Activated naive CD4-positive, alpha-beta T cell treated with anti-CD3 and anti-CD28 coated beads, Interleukin-2, amount 50 U/mL, for 72 hours (primary cell): ENCODE measurements around the gene SMYD3. TPM values are rescaled to one million over a fixed set of nuclear protein-coding genes. Genes with fewer than 3 reads are reported as not detected.
"Not testable (repeated sequence)": the region's sequence is repeated elsewhere in the genome, so short reads cannot be mapped to it uniquely, and the experiment has no call there.

Experiments used
- ATAC-seq, 2 donors: fragments of 150-1000 bp; cut with Tn5 transposase; 2 replicates each; pipeline ENCODE4 v1.10.0; 2021; ENCODE audit warnings: mild to moderate bottlenecking in 2 of 2, moderate library complexity in 2 of 2
- DNase-seq, 2 donors: peaks; one replicate each; pipeline ENCODE4 v3.0.0; 2021 to 2022; ENCODE audit warnings: low spot score in 2 of 2
- H3K27ac Mint-ChIP-seq, 2 donors: one replicate each; pipeline ENCODE4 v1.8.0; 2022; ENCODE audit warnings: mild to moderate bottlenecking in 2 of 2, mixed read lengths in 2 of 2
- H3K36me3 Mint-ChIP-seq, 2 donors: one replicate each; pipeline ENCODE4 v1.8.0; 2022; ENCODE audit warnings: mixed read lengths in 2 of 2
- H3K9me3 Mint-ChIP-seq, 2 donors: one replicate each; pipeline ENCODE4 v1.8.0; 2022; ENCODE audit warnings: mixed read lengths in 2 of 2
- total RNA-seq, 2 donors: library from RNA; stranded (reverse); gene quantifications; one replicate each; pipeline ENCODE4 v1.2.3, GENCODE V29; 2022

SMYD3 gene
- total RNA-seq, 2 donors from 2014 or later: 18.5 to 30.1 TPM

- Mint-ChIP-seq H3K27ac (no peak overlapping the region), H3K9me3 (peaks cover 0 to 4% of the 10 kb centered on the region in 2 donors), H3K36me3 (peaks cover 7 to 32% of the 10 kb centered on the region in 2 donors)
- DNase-seq (no peak), ATAC-seq (no peak)
Measured at GRCh38 chr1:245853291-245853690, 653.8 kb downstream of the SMYD3 start.

GRCh38 chr1:245843101-245843500 lies 664.0 kb downstream of the SMYD3 start:
- H3K27ac Mint-ChIP-seq: no peak overlapping the region
- DNase-seq: no peak
- no peaks in the 10 kb centered on the region for H3K36me3 Mint-ChIP-seq
- no peaks in the 10 kb centered on the region for H3K9me3 Mint-ChIP-seq
- ATAC-seq: no peak

- H3K9me3 Mint-ChIP-seq: no peaks in the 10 kb centered on the region
- ATAC-seq (no peak), DNase-seq (no peak)
- H3K27ac Mint-ChIP-seq: no peak overlapping the region
- no peaks in the 10 kb centered on the region for H3K36me3 Mint-ChIP-seq
Measured at GRCh38 chr1:245842106-245842505, 665.0 kb downstream of the SMYD3 start.

GRCh38 chr1:245840971-245841370 lies 666.1 kb downstream of the SMYD3 start:
- DNase-seq (no peak), ATAC-seq (no peak)
- no peak overlapping the region for H3K27ac Mint-ChIP-seq
- no peaks in the 10 kb centered on the region for H3K36me3 Mint-ChIP-seq
- no peaks in the 10 kb centered on the region for H3K9me3 Mint-ChIP-seq

- H3K9me3 Mint-ChIP-seq: no peaks in the 10 kb centered on the region
- DNase-seq (no peak), ATAC-seq (no peak)
- no peaks in the 10 kb centered on the region for H3K36me3 Mint-ChIP-seq
- H3K27ac Mint-ChIP-seq: peak overlapping the region in 1 of 2 donors; percentile 10
Measured at GRCh38 chr1:245837718-245838117, 669.4 kb downstream of the SMYD3 start.

- DNase-seq: no peak
- H3K9me3 Mint-ChIP-seq: no peaks in the 10 kb centered on the region
- no peak for ATAC-seq
- no peak overlapping the region for H3K27ac Mint-ChIP-seq
- peaks cover 0 to 6% of the 10 kb centered on the region in 2 donors for H3K36me3 Mint-ChIP-seq
Measured at GRCh38 chr1:245835386-245835785, 671.7 kb downstream of the SMYD3 start.

GRCh38 chr1:245834002-245834401 lies 673.1 kb downstream of the SMYD3 start:
- ATAC-seq: no peak
- no peak for DNase-seq
- Mint-ChIP-seq H3K9me3 (peaks cover 0 to 5% of the 10 kb centered on the region in 2 donors), H3K27ac (no peak overlapping the region), H3K36me3 (peaks cover 0 to 6% of the 10 kb centered on the region in 2 donors)

GRCh38 chr1:245832771-245833527 lies 674.1 kb downstream of the SMYD3 start:
- Mint-ChIP-seq H3K9me3 (peaks cover 0 to 5% of the 10 kb centered on the region in 2 donors), H3K27ac (no peak overlapping the region), H3K36me3 (peaks cover 0 to 6% of the 10 kb centered on the region in 2 donors)
- ATAC-seq: no peak
- no peak for DNase-seq

- H3K36me3 Mint-ChIP-seq: peaks cover 3 to 6% of the 10 kb centered on the region in 2 donors
- no peak for DNase-seq
- no peak for ATAC-seq
- peaks cover 0 to 11% of the 10 kb centered on the region in 2 donors for H3K9me3 Mint-ChIP-seq
- no peak overlapping the region for H3K27ac Mint-ChIP-seq
Measured at GRCh38 chr1:245831518-245831917, 675.6 kb downstream of the SMYD3 start.

- DNase-seq: no peak
- Mint-ChIP-seq H3K27ac (no peak overlapping the region), H3K36me3 (peaks cover 7 to 10% of the 10 kb centered on the region in 2 donors), H3K9me3 (peaks cover 0 to 14% of the 10 kb centered on the region in 2 donors)
- no peak for ATAC-seq
Measured at GRCh38 chr1:245829826-245830225, 677.3 kb downstream of the SMYD3 start.

GRCh38 chr1:245829194-245829593 lies 677.9 kb downstream of the SMYD3 start:
- ATAC-seq (no peak), DNase-seq (no peak)
- peaks cover 7 to 10% of the 10 kb centered on the region in 2 donors for H3K36me3 Mint-ChIP-seq
- no peak overlapping the region for H3K27ac Mint-ChIP-seq
- peaks cover under 1 to 14% of the 10 kb centered on the region in 2 donors for H3K9me3 Mint-ChIP-seq

- Mint-ChIP-seq H3K36me3 (peaks cover 19 to 27% of the 10 kb centered on the region in 2 donors), H3K27ac (no peak overlapping the region), H3K9me3 (peaks cover 10 to 25% of the 10 kb centered on the region in 2 donors)
- ATAC-seq (no peak), DNase-seq (no peak)
Measured at GRCh38 chr1:245827301-245827700, 679.8 kb downstream of the SMYD3 start.

GRCh38 chr1:245825128-245825901 lies 681.8 kb downstream of the SMYD3 start:
- peaks cover 19 to 20% of the 10 kb centered on the region in 2 donors for H3K36me3 Mint-ChIP-seq
- no peak for ATAC-seq
- DNase-seq: no peak
- peaks cover 10 to 25% of the 10 kb centered on the region in 2 donors for H3K9me3 Mint-ChIP-seq
- H3K27ac Mint-ChIP-seq: peak overlapping the region in 1 of 2 donors; percentile 66

- DNase-seq (no peak), ATAC-seq (no peak)
- Mint-ChIP-seq H3K27ac (no peak overlapping the region), H3K9me3 (peaks cover 10 to 20% of the 10 kb centered on the region in 2 donors), H3K36me3 (peaks cover 19 to 20% of the 10 kb centered on the region in 2 donors)
Measured at GRCh38 chr1:245823408-245824147, 683.5 kb downstream of the SMYD3 start.

- H3K36me3 Mint-ChIP-seq: peaks cover 19 to 20% of the 10 kb centered on the region in 2 donors
- ATAC-seq (no peak), DNase-seq (no peak)
- no peak overlapping the region for H3K27ac Mint-ChIP-seq
- peaks cover 10 to 20% of the 10 kb centered on the region in 2 donors for H3K9me3 Mint-ChIP-seq
Measured at GRCh38 chr1:245822996-245823395, 684.1 kb downstream of the SMYD3 start.

GRCh38 chr1:245818363-245818762 lies 688.7 kb downstream of the SMYD3 start:
- not testable (repeated sequence) for ATAC-seq, H3K27ac Mint-ChIP-seq, H3K9me3 Mint-ChIP-seq, DNase-seq
- H3K36me3 Mint-ChIP-seq: peaks cover 8 to 10% of the 10 kb centered on the region in 2 donors

GRCh38 chr1:245816496-245816895 lies 690.6 kb downstream of the SMYD3 start:
- H3K9me3 Mint-ChIP-seq, ATAC-seq, H3K36me3 Mint-ChIP-seq, DNase-seq, H3K27ac Mint-ChIP-seq: not testable (repeated sequence)
